ENCODE data around the gene USP20.

Gene USP20

GRCh38 chr9:129823935-129824601 is 11.2 kb upstream of the USP20 start, which contains the start of gene TOR1A:
Gene TOR1A (minus strand): TSS chr9:129824136. CDS start chr9:129824085, 51 bp downstream.
- peak; percentile 84 for DNase-seq (ENCODE audit: low spot score)

DNA sequence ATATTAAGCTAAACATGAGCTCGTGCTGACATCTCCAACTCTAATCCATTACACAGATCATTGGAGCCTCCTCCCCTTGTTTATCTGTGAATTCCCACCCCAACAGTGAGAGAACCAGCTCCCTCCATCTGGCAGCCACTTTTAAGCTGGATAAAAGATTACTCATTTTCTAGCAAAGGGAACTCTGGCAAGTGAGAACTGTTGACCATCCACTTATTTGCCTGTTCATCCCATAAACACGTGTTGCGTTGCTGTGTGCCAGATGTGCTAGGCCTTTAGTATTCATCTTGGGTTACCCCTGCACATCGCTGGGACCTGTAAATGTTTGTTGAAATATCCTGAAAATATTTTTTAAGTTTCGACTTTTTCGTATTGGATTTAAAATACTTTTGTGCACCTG is 8.9 kb upstream of the USP20 start:
- DNase-seq (ENCODE audit: low spot score) = no peak

DNA sequence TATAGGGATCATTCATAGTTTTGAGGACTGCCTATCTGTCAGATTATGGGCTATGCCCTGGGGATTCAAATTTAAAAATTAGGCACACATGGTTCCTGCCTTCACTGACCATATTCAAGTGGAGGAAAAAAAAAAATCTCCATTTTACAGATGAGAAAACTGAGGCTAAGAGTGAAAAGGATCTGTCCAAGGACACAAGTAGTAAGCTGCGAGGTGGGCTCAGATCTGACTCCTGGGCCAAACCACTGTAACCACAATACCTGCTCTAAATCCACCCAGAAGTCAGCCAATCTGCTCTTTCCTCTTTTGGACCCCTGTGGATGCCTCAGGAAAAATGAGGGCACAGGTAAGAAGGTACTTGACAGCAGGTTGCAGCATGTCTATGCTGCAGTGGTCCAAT is 8.5 kb upstream of the USP20 start:
- DNase-seq (ENCODE audit: low spot score) = no peak

DNA sequence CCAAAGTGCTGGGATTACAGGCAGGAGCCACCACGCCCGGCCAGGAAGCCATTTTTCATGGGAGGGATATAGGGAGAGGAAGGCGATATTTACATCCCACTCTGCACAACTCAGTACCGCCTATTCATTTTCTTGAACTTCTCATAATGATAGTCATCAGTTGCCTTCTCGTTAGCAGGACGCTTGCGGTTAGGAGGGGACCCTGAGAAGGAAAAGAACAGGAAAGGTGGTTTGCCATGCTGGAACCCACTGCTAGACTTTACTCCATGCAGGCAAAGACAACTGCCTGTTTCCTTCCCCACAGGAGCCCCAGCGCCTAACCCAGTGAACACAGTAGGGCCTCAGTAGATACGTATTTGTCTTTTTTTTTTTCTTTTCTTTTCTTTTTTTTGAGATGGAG is 7.2 kb upstream of the USP20 start:
- DNase-seq (ENCODE audit: low spot score) = no peak

- no peak for DNase-seq (ENCODE audit: low spot score)
Observed at GRCh38 chr9:129828969-129829368, 6.3 kb upstream of the USP20 start.

- no peak for DNase-seq (ENCODE audit: low spot score)
Observed at GRCh38 chr9:129832982-129833381, 2.3 kb upstream of the USP20 start.

GRCh38 chr9:129834489-129835127 is 650 bp upstream of the USP20 start:
- peak; percentile 29 for DNase-seq (ENCODE audit: low spot score)

GRCh38 chr9:129835860-129836223 is 584 bp downstream of the USP20 start:
- DNase-seq (ENCODE audit: low spot score) = peak; percentile 35

DNA sequence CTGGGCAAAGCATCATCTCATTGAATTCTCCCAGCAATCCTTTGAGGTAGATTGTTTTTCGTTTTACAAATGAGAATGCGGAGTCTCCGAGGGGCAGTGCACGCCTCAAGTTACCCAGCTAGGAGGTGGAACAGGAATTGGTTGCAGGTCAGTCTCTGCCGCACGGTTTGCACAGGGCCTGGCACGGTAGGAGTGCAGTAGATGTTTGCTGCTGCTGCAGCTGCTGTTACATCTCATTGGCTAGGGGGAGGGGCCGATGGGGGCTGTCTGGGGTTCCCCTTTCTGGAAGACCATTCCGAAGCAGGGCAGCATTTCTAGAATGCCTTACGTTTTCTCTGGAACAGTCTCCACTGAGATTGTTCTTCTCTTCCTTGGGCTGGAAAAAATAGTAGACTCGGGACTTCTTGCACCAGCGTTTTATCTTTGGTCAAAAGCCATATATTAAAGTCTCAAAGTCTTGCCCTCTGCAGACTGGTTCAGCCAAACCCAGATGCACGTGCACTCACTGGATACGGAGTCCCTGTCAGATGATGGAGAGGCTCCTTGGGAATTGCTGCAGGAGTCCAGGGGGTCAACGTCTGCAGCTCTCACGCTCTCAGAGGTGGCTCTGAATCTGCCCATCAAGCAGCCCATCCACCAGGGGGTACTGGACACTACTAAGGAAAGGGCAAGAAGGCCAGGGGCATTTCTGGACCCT is 1.2 kb downstream of the USP20 start:
- DNase-seq (ENCODE audit: low spot score) = no peak

DNA sequence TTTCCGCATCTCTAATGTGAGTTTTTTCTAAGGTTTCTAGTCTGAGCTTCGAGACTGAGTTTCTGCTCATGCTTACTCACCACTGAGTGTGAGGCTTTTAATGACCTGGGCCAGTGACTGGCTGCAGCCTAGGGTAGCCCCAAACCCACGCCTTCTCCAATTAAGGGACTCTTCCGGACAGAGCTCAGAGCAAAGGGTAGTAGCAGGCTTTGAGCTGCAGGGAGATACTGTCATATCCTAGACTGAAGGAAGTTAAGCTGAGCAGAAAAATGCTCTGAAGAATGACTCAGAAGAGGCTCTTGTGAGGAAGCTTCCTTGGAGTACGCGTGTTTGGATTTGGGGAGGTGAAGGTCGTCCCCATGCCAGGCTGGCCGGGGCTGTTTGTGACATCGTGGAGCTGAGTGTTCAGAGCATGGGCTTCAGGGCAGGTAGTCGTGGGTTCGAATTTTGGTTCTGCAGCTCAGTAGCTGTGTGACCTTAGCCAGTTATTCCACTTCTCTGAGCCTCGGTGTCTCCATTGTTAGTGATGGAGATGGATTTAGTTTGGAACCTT is 3.5 kb downstream of the USP20 start:
- no peak for DNase-seq (ENCODE audit: low spot score)

- no peak for DNase-seq (ENCODE audit: low spot score)
Observed at GRCh38 chr9:129839324-129840023, 4.2 kb downstream of the USP20 start.

DNA sequence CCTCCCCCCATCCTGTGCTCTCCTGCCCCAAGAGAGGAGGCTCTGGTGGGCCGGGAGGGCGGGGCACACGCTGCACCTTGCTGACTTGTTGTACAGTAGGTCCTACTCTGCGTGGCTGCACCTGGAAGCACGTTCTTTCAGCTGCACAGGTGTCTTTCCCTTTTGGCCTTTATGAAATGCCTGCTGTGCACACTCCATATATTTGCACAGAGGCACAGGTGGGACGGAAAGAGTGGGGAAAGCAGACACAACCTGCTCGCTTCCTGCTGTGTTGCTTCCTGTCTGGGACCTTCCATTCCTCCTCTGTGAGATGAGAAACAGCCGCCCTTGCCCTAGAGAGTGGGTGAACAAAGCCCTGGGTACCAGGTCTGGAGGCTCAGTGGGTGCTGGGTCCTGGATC is 4.8 kb downstream of the USP20 start:
- DNase-seq (ENCODE audit: low spot score) = no peak

- no peak for DNase-seq (ENCODE audit: low spot score)
Observed at GRCh38 chr9:129841071-129841470, 5.8 kb downstream of the USP20 start.

- DNase-seq (ENCODE audit: low spot score) = no peak
Observed at GRCh38 chr9:129845373-129845772, 10.1 kb downstream of the USP20 start.

GRCh38 chr9:129848712-129849441 is 13.6 kb downstream of the USP20 start:
- no peak for DNase-seq (ENCODE audit: low spot score)

- no peak for DNase-seq (ENCODE audit: low spot score)
Observed at GRCh38 chr9:129849901-129850300, 14.6 kb downstream of the USP20 start.

- DNase-seq (ENCODE audit: low spot score) = no peak
Observed at GRCh38 chr9:129850821-129851550, 15.7 kb downstream of the USP20 start.

DNA sequence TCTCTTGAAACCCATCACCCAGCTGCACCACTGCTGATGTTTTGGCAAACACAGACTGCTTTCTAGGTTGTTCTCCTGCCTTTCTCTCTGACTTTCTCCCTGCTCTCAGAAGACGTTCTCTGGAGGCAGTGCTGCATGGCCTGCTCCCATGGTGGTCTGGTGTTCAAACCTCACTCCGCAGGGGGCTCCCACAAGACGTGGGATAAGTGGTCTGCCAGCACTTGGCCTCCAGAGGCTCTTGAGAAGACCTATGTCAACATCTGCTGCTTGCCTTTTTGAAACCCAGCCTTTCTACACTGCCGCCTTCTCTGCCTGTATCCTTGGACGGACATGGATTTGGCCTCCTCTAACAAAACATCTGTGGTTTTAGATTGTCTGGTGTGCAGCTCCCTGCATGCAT is 16.6 kb downstream of the USP20 start:
- no peak for DNase-seq (ENCODE audit: low spot score)

DNA sequence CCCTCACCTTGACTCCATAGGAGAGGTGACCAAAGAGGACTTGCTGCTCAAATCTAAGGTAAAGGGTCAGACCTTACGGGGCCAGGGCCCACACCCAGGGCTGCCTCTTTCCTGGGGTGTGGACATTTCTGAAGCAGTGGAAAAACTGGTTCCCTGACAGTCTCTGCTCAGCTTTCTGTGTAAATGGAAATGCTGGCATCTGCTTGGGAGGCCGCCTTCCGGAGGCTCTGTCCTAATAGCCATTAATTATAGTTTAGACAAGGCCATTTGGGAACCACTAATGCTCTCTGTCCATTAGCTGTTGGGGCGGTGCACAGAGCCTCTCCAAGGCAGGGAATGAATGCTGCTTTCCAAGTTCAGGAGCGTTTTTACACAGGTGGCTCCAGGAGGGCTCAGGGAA is 17.3 kb downstream of the USP20 start:
- DNase-seq (ENCODE audit: low spot score) = no peak

DNA sequence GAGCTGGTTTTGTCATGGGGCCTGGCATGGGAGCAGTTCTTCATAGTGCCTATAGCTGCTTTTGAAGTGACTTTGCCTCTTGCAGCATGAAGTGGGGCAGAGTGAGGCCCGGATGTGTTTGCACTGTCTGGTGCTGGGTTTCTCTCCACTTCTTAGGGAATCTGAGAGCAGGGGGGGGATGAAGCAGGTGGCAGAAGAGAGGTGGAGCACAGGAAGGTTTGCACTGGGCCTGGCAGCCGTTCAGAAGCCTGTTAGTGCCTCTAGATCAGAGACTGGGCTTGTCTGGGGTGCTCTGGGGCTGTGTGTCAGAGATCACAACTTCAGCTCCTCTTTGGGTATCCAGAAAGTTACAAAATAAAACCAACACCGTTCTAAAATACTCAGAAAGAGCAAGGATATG is 18.4 kb downstream of the USP20 start:
- no peak for DNase-seq (ENCODE audit: low spot score)

DNA sequence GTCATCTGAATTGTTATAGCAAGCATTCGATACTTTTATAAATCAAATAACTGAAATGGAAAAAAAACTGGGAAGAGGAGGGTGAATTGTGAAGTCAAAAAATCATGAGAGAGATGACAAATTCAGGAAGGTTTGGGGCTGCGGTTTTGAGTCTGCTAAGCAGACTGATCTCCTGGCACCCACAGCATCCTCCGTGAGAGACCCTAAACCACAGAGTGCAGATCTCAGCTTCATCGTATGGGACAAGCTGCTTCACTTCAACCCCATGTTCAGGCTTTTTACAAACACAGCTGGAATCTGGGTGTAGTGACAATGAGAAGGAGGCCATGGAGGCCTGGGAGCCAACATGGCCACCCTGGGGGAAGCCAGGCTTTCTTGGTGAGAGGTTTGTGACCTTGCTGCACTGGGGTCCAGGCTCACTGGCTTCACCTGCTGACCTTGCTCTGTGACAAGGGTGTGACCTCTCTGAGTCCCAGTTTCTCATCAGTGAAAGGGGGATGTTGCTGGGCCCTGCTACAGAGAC is 19.4 kb downstream of the USP20 start:
- no peak for DNase-seq (ENCODE audit: low spot score)
